Activated effector memory CD4-positive, alpha-beta T cell treated with Interleukin-2 at 50 U/mL for 16 hours (primary cell): ENCODE measurements around the gene NPIPB4.
A peak's percentile ranks its signal among the peaks of the same experiment; 100 is the strongest.
"Not testable (repeated sequence)": the region's sequence is repeated elsewhere in the genome, so short reads cannot be mapped to it uniquely, and the experiment has no call there.

ENCODE experiments used
- DNase-seq: peaks from one replicate; pipeline ENCODE4 v3.0.0-alpha.2; 2020

Gene NPIPB4

GRCh38 chr16:21857656-21858055, at the start of gene NPIPB4:
NPIPB4 (minus strand) TSS chr16:21857756; CDS start chr16:21857378, 378 bp downstream.
- DNase-seq: not testable (repeated sequence)

GRCh38 chr16:21898998-21899397, 41.4 kb upstream of the NPIPB4 start:
- DNase-seq: not testable (repeated sequence)

- peak; percentile 13 for DNase-seq
Observed at GRCh38 chr16:21881988-21882387, 24.4 kb upstream of the NPIPB4 start.

GRCh38 chr16:21837186-21837585, 20.4 kb downstream of the NPIPB4 start:
- DNase-seq: not testable (repeated sequence)

GRCh38 chr16:21836334-21836733, 21.2 kb downstream of the NPIPB4 start:
- not testable (repeated sequence) for DNase-seq

GRCh38 chr16:21835747-21836146, 21.8 kb downstream of the NPIPB4 start:
- not testable (repeated sequence) for DNase-seq

GRCh38 chr16:21834211-21834610, 23.3 kb downstream of the NPIPB4 start:
- not testable (repeated sequence) for DNase-seq

- DNase-seq: not testable (repeated sequence)
Observed at GRCh38 chr16:21829929-21830328, 27.6 kb downstream of the NPIPB4 start.

GRCh38 chr16:21826067-21826706, 31.4 kb downstream of the NPIPB4 start:
- not testable (repeated sequence) for DNase-seq

- DNase-seq: not testable (repeated sequence)
Observed at GRCh38 chr16:21825526-21825925, 32.0 kb downstream of the NPIPB4 start.

GRCh38 chr16:21823258-21823657, 34.3 kb downstream of the NPIPB4 start:
- DNase-seq: not testable (repeated sequence)

GRCh38 chr16:21820908-21821465, 36.6 kb downstream of the NPIPB4 start:
- DNase-seq: not testable (repeated sequence)

- peak; percentile 63 for DNase-seq
Observed at GRCh38 chr16:21820028-21820907, 37.3 kb downstream of the NPIPB4 start.

GRCh38 chr16:21819617-21820016, 37.9 kb downstream of the NPIPB4 start:
- DNase-seq: not testable (repeated sequence)

- DNase-seq: not testable (repeated sequence)
Observed at GRCh38 chr16:21817012-21817411, 40.5 kb downstream of the NPIPB4 start.

GRCh38 chr16:21815694-21816093, 41.9 kb downstream of the NPIPB4 start:
- DNase-seq: not testable (repeated sequence)

- DNase-seq: not testable (repeated sequence)
Observed at GRCh38 chr16:21802375-21802663, 55.2 kb downstream of the NPIPB4 start.

GRCh38 chr16:21801538-21802374, 55.8 kb downstream of the NPIPB4 start:
- not testable (repeated sequence) for DNase-seq

- DNase-seq: not testable (repeated sequence)
Observed at GRCh38 chr16:21798601-21799000, 59.0 kb downstream of the NPIPB4 start.

GRCh38 chr16:21793310-21793709, 64.2 kb downstream of the NPIPB4 start:
- not testable (repeated sequence) for DNase-seq

- DNase-seq: not testable (repeated sequence)
Observed at GRCh38 chr16:21790506-21790905, 67.0 kb downstream of the NPIPB4 start.
